Measurements from ENCODE around the gene CHRNB4.

Gene CHRNB4

GRCh38 chr15:78682004-78682651 lies 41.1 kb upstream of the CHRNB4 start:
- Histone ChIP-seq H3K4me3 (replicated peaks; ENCODE audit: insufficient read depth, low read length) (no peak overlapping the region), H3K27ac (replicated peaks) (no peak overlapping the region), H3K27me3 (ENCODE audit: insufficient read depth, poor library complexity, severe bottlenecking) (no peaks in the 10 kb centered on the region)
- no peak for TF ChIP-seq REST (IDR thresholded peaks at IDR 0.05; ENCODE audit: insufficient replicate concordance, low read depth)
- TF ChIP-seq, protein P1, sequence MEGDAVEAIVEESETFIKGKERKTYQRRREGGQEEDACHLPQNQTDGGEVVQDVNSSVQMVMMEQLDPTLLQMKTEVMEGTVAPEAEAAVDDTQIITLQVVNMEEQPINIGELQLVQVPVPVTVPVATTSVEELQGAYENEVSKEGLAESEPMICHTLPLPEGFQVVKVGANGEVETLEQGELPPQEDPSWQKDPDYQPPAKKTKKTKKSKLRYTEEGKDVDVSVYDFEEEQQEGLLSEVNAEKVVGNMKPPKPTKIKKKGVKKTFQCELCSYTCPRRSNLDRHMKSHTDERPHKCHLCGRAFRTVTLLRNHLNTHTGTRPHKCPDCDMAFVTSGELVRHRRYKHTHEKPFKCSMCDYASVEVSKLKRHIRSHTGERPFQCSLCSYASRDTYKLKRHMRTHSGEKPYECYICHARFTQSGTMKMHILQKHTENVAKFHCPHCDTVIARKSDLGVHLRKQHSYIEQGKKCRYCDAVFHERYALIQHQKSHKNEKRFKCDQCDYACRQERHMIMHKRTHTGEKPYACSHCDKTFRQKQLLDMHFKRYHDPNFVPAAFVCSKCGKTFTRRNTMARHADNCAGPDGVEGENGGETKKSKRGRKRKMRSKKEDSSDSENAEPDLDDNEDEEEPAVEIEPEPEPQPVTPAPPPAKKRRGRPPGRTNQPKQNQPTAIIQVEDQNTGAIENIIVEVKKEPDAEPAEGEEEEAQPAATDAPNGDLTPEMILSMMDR (IDR thresholded peaks at IDR 0.05; ENCODE audit: insufficient read depth, low read length), result no peak
- TF ChIP-seq POLR2AphosphoS5 (IDR thresholded peaks at IDR 0.05; ENCODE audit: low read depth), result no peak
- no peak for TF ChIP-seq GABPA (IDR thresholded peaks at IDR 0.05; ENCODE audit: low read depth)
- peak in 1 of 2 experiments; percentile 14 for DNase-seq (ENCODE audit: low read depth in 1 of 2, low spot score in 1 of 2)

GRCh38 chr15:78681281-78682003 lies 40.4 kb upstream of the CHRNB4 start:
- no peak for DNase-seq (ENCODE audit: low read depth in 1 of 2, low spot score in 1 of 2)
- Histone ChIP-seq H3K4me3 (replicated peaks; ENCODE audit: insufficient read depth, low read length) (no peak overlapping the region), H3K27me3 (ENCODE audit: insufficient read depth, poor library complexity, severe bottlenecking) (no peaks in the 10 kb centered on the region), H3K27ac (replicated peaks) (no peak overlapping the region)
- TF ChIP-seq, protein P1 (IDR thresholded peaks at IDR 0.05; ENCODE audit: insufficient read depth, low read length), result no peak
- TF ChIP-seq SPI1 (IDR thresholded peaks at IDR 0.05; ENCODE audit: borderline replicate concordance, low read depth) (no peak), GABPA (IDR thresholded peaks at IDR 0.05; ENCODE audit: low read depth) (no peak), POLR2AphosphoS5 (IDR thresholded peaks at IDR 0.05; ENCODE audit: low read depth) (no peak), REST (IDR thresholded peaks at IDR 0.05; ENCODE audit: insufficient replicate concordance, low read depth) (no peak)

- no peak overlapping the region for H3K4me3 ChIP-seq (replicated peaks; ENCODE audit: insufficient read depth, low read length)
- 0 out of 2 replicates have a peak, but pooled peaks have one; percentile 14 for TF ChIP-seq SPI1 (IDR thresholded peaks at IDR 0.05; ENCODE audit: borderline replicate concordance, low read depth)
- no peak for TF ChIP-seq POLR2AphosphoS5 (IDR thresholded peaks at IDR 0.05; ENCODE audit: low read depth)
- no peak for TF ChIP-seq REST (IDR thresholded peaks at IDR 0.05; ENCODE audit: insufficient replicate concordance, low read depth)
- no peak for TF ChIP-seq GABPA (IDR thresholded peaks at IDR 0.05; ENCODE audit: low read depth)
- no peaks in the 10 kb centered on the region for H3K27me3 ChIP-seq (ENCODE audit: insufficient read depth, poor library complexity, severe bottlenecking)
- peak in 1 of 2 experiments; percentile 13 for DNase-seq (ENCODE audit: low read depth in 1 of 2, low spot score in 1 of 2)
- H3K27ac ChIP-seq (replicated peaks), result no peak overlapping the region
Measured at GRCh38 chr15:78680431-78681075, 39.5 kb upstream of the CHRNB4 start.
